Calu3 (cell line): ENCODE measurements around the gene PCNT. TPM values are rescaled to one million over a fixed set of nuclear protein-coding genes. Genes with fewer than 3 reads are reported as not detected.

Experiments
- BruUV-seq: library from RNA; stranded (reverse); fragments of 400-500 nt; replicated peaks from 2 replicates; lab custom pipeline; 2021; lab: Mats Ljungman, UMichigan
- CTCF ChIA-PET: fragments of 300-600 bp; sonication (Branson Sonifier 250); formaldehyde crosslinking; loops from one replicate; lab custom pipeline; 2022; ENCODE audit warnings: antibody characterized with exemption; lab: Charles Lee
- DNase-seq: peaks from one replicate; pipeline ENCODE4 v3.0.0; 2022
- H3K27ac Mint-ChIP-seq: one replicate; pipeline ENCODE4 v1.8.0; 2022; ENCODE audit warnings: mixed read lengths; ENCODE audit not compliant: unreplicated experiment
- H3K27me3 Mint-ChIP-seq: one replicate; pipeline ENCODE4 v1.8.0; 2022; ENCODE audit warnings: mixed read lengths; ENCODE audit not compliant: unreplicated experiment
- H3K36me3 Mint-ChIP-seq: one replicate; pipeline ENCODE4 v1.8.0; 2022; ENCODE audit warnings: mild to moderate bottlenecking, moderate library complexity, mixed read lengths; ENCODE audit not compliant: insufficient read depth, unreplicated experiment
- H3K4me1 Mint-ChIP-seq: one replicate; pipeline ENCODE4 v1.8.0; 2022; ENCODE audit warnings: mild to moderate bottlenecking, low read depth, mixed read lengths; ENCODE audit not compliant: unreplicated experiment
- H3K4me3 Mint-ChIP-seq: one replicate; pipeline ENCODE4 v1.8.0; 2022; ENCODE audit warnings: mild to moderate bottlenecking, low read depth, moderate library complexity, mixed read lengths; ENCODE audit not compliant: unreplicated experiment
- H3K9me3 Mint-ChIP-seq: one replicate; pipeline ENCODE4 v1.8.0; 2022; ENCODE audit warnings: low read depth, mixed read lengths; ENCODE audit not compliant: unreplicated experiment
- CTCF ChIP-seq: fragments of 200-600 bp; IDR thresholded peaks from one replicate; pipeline ENCODE4 v1.8.0; 2022; ENCODE audit warnings: antibody characterized with exemption; ENCODE audit not compliant: unreplicated experiment
- intact Hi-C: fragments of 100-400 bp; cut with micrococcal nuclease; formaldehyde crosslinking; loops from one replicate; pipeline ENCODE4 v1.10.0; 2022; ENCODE audit not compliant: unreplicated experiment
- total RNA-seq: library from RNA; stranded (reverse); gene quantifications from 2 replicates; pipeline ENCODE4 v1.2.3, GENCODE V29; 2022

PCNT gene
- total RNA-seq, 1 experiment from 2014 or later: 32.2 TPM

GRCh38 chr21:46322351-46323226 is 1.4 kb upstream of the PCNT start:
- DNase-seq: no peak
- Mint-ChIP-seq H3K27me3 (no peaks in the 10 kb centered on the region), H3K4me1 (peaks cover 27% of the 10 kb centered on the region), H3K27ac (peak overlapping the region; percentile 36), H3K9me3 (no peaks in the 10 kb centered on the region), H3K36me3 (peaks cover 60% of the 10 kb centered on the region), H3K4me3 (peak overlapping the region; percentile 81)
- CTCF ChIA-PET: interaction anchor here (0.5 to 0.6 kb wide), 2 partner anchors 33 to 104 kb away, joined by 4 read pairs; no protein-coding TSS in a partner anchor
- BruUV-seq: TSS peak; percentile 52
- intact Hi-C loops: no loop called here
- no peak for TF ChIP-seq CTCF

GRCh38 chr21:46323227-46323709 is 688 bp upstream of the PCNT start:
- peaks cover 61% of the 10 kb centered on the region for H3K36me3 Mint-ChIP-seq
- H3K27me3 Mint-ChIP-seq: no peaks in the 10 kb centered on the region
- CTCF ChIA-PET: interaction anchor here (0.5 to 0.6 kb wide), 2 partner anchors 34 to 103 kb away, joined by 4 read pairs; no protein-coding TSS in a partner anchor
- peak overlapping the region; percentile 83 for H3K27ac Mint-ChIP-seq
- H3K9me3 Mint-ChIP-seq: no peaks in the 10 kb centered on the region
- H3K4me3 Mint-ChIP-seq: peak overlapping the region; percentile 81
- no peak for DNase-seq
- H3K4me1 Mint-ChIP-seq: peaks cover 27% of the 10 kb centered on the region
- BruUV-seq: no TSS peak
- no peak for TF ChIP-seq CTCF
- intact Hi-C loops: no loop called here

- no TSS peak for BruUV-seq
- CTCF ChIA-PET: no interaction called here
These were observed 575 bp downstream of the PCNT start for GRCh38 chr21:46324390-46325072.

More at GRCh38 chr21:46324390-46325072, 575 bp downstream of the PCNT start:
- H3K4me3 Mint-ChIP-seq: peak overlapping the region; percentile 81
- peaks cover 69% of the 10 kb centered on the region for H3K36me3 Mint-ChIP-seq
- intact Hi-C loops: no loop called here
- TF ChIP-seq CTCF: no peak
- no peaks in the 10 kb centered on the region for H3K27me3 Mint-ChIP-seq
- H3K4me1 Mint-ChIP-seq: peaks cover 27% of the 10 kb centered on the region
- H3K9me3 Mint-ChIP-seq: no peaks in the 10 kb centered on the region
- peak overlapping the region; percentile 83 for H3K27ac Mint-ChIP-seq
- DNase-seq: peak; percentile 87
